GM12878 (cell line): Measurements from ENCODE around the gene KRTAP5-11. TPM values are rescaled to one million over a fixed set of nuclear protein-coding genes. Genes with fewer than 3 reads are reported as not detected.

Experiments
- ATAC-seq: fragments of 200-7000 bp; cut with Tn5 transposase; 3 replicates; pipeline ENCODE4 v1.9.1; 2020; ENCODE audit warnings: mild to moderate bottlenecking, moderate library complexity
- BruUV-seq: library from RNA; stranded (reverse); fragments of 400-500 nt; replicated peaks from 2 replicates; lab custom pipeline; 2021; lab: Mats Ljungman, UMichigan
- CTCF ChIA-PET: fragments of 300-600 bp; sonication (Branson Sonifier 250); formaldehyde crosslinking; extraction: SDS; loops from one replicate; lab custom pipeline; 2021; ENCODE audit warnings: inconsistent platforms; lab: Yijun Ruan, JAX
- POLR2A ChIA-PET: fragments of 350-600 bp; formaldehyde crosslinking; extraction: SDS; loops from one replicate; lab custom pipeline; 2021; ENCODE audit warnings: inconsistent platforms; lab: Charles Lee
- RAD21 ChIA-PET: fragments of 300-600 bp; sonication (Branson Sonifier 250); formaldehyde crosslinking; loops from one replicate; lab custom pipeline; 2023; ENCODE audit warnings: antibody characterized with exemption; ENCODE audit not compliant: unreplicated experiment; lab: Charles Lee
- SMC1A ChIA-PET: fragments of 300-600 bp; sonication (Branson Sonifier 250); formaldehyde crosslinking; loops from one replicate; lab custom pipeline; 2023; ENCODE audit not compliant: unreplicated experiment, uncharacterized antibody; lab: Charles Lee
- DNase-seq: peaks from one replicate; pipeline ENCODE4 v3.0.0-alpha.2; 2011; ENCODE audit warnings: low read depth, low spot score
- FAIRE-seq: peaks from 3 replicates; lab custom pipeline; 2011; peaks lifted over from hg19 to GRCh38; lab: Jason Lieb, UNC
- H2AFZ ChIP-seq: 2 replicates; pipeline ENCODE4 v1.6.0; 2011; ENCODE audit warnings: low read depth, low read length, control low read depth; ENCODE audit not compliant: control insufficient read depth
- H3K27ac ChIP-seq: 2 replicates; pipeline ENCODE4 v1.5.1; 2011; ENCODE audit warnings: control low read depth; ENCODE audit not compliant: control insufficient read depth, insufficient read depth
- H3K27me3 ChIP-seq, 2 experiments: replicated peaks in 1 of 2; 2 replicates each; pipeline versions ENCODE4 v1.6.0 to v1.6.1; 2011; ENCODE audit warnings: low read length in 1 of 2; ENCODE audit not compliant: control insufficient read depth in 2 of 2, insufficient read depth in 2 of 2
- H3K36me3 ChIP-seq, 2 experiments: 2 replicates each; pipeline ENCODE4 v1.5.1; 2011; ENCODE audit warnings: low read length in 1 of 2; ENCODE audit not compliant: control insufficient read depth in 2 of 2, insufficient read depth in 2 of 2
- H3K4me1 ChIP-seq: 2 replicates; pipeline ENCODE4 v1.6.1; 2011; ENCODE audit warnings: mild to moderate bottlenecking, low read length, moderate library complexity, mixed read lengths; ENCODE audit not compliant: control insufficient read depth, insufficient read depth
- H3K4me2 ChIP-seq: 2 replicates; pipeline ENCODE4 v1.6.0; 2011; ENCODE audit warnings: control low read depth; ENCODE audit not compliant: control insufficient read depth, insufficient read depth
- H3K4me3 ChIP-seq: fragments of 200-600 bp; sonication (generic); 2 replicates; pipeline ENCODE4 v1.5.1; 2016
- H3K79me2 ChIP-seq: 2 replicates; pipeline ENCODE4 v1.6.0; 2011; ENCODE audit warnings: low read length; ENCODE audit not compliant: control insufficient read depth, insufficient read depth
- H3K9ac ChIP-seq: 2 replicates; pipeline ENCODE4 v1.8.0; 2011; ENCODE audit warnings: low read length, control low read depth, mixed read lengths; ENCODE audit not compliant: control insufficient read depth, insufficient read depth
- H3K9me3 ChIP-seq: replicated peaks from 3 replicates; pipeline ENCODE4 v1.5.1; 2011; ENCODE audit warnings: mild to moderate bottlenecking, low read length; ENCODE audit not compliant: control insufficient read depth, insufficient read depth
- H4K20me1 ChIP-seq: 2 replicates; pipeline ENCODE4 v1.6.0; 2011; ENCODE audit not compliant: control insufficient read depth, insufficient read depth
- BCL3 ChIP-seq: IDR thresholded peaks from 2 replicates; pipeline ENCODE4 v1.6.1; 2011; ENCODE audit warnings: borderline replicate concordance, low read depth, mild to moderate bottlenecking, moderate library complexity, low read length; ENCODE audit not compliant: insufficient read depth, poor library complexity, severe bottlenecking
- CBFB ChIP-seq: IDR thresholded peaks from 2 replicates; pipeline ENCODE4 v1.6.1; 2016; ENCODE audit warnings: antibody characterized with exemption, low read depth
- CREM ChIP-seq: IDR thresholded peaks from 2 replicates; pipeline ENCODE4 v1.6.1; 2014; ENCODE audit warnings: antibody characterized with exemption, low read depth
- EZH2 ChIP-seq: IDR thresholded peaks from 2 replicates; pipeline ENCODE4 v1.6.1; 2012; ENCODE audit warnings: low read depth, mild to moderate bottlenecking, control low read depth, inconsistent platforms, low read length, borderline replicate concordance; ENCODE audit not compliant: control insufficient read depth
- HCFC1 ChIP-seq: fragments of 150-350 bp; IDR thresholded peaks from 2 replicates; pipeline ENCODE4 v1.6.1; 2014; ENCODE audit warnings: low read length
- IRF4 ChIP-seq: IDR thresholded peaks from 2 replicates; pipeline ENCODE4 v1.6.1; 2011; ENCODE audit warnings: low read depth, low read length
- JUND ChIP-seq: IDR thresholded peaks from 2 replicates; pipeline ENCODE4 v1.6.1; 2012; ENCODE audit warnings: low read depth, mild to moderate bottlenecking, low read length, improper control_type of control experiment, moderate library complexity
- NFYA ChIP-seq: IDR thresholded peaks from 2 replicates; pipeline ENCODE4 v1.6.1; 2011; ENCODE audit warnings: low read depth, mild to moderate bottlenecking, low read length, improper control_type of control experiment, borderline replicate concordance
- NFYB ChIP-seq: IDR thresholded peaks from 2 replicates; pipeline ENCODE4 v1.6.1; 2011; ENCODE audit warnings: low read depth, mild to moderate bottlenecking, low read length, improper control_type of control experiment, moderate library complexity; ENCODE audit not compliant: insufficient read depth
- NR2C1 ChIP-seq: fragments of 450-650 bp; IDR thresholded peaks from 2 replicates; pipeline ENCODE4 v1.6.1; 2017; ENCODE audit warnings: antibody characterized with exemption, mild to moderate bottlenecking, moderate library complexity
- NR2F1 ChIP-seq: fragments of 450-650 bp; conservative IDR thresholded peaks from 2 replicates; pipeline ENCODE4 v1.6.1; 2017; ENCODE audit warnings: mild to moderate bottlenecking
- PML ChIP-seq: IDR thresholded peaks from 2 replicates; pipeline ENCODE4 v1.6.1; 2012; ENCODE audit warnings: low read length, inconsistent platforms
- POLR2A ChIP-seq: IDR thresholded peaks from 2 replicates; pipeline ENCODE4 v1.6.1; 2011; ENCODE audit warnings: low read depth, mild to moderate bottlenecking, low read length
- RELA ChIP-seq: fragments of 450-650 bp; IDR thresholded peaks from 2 replicates; pipeline ENCODE4 v1.8.0; 2014; ENCODE audit warnings: borderline replicate concordance; ENCODE audit not compliant: partially characterized antibody
- SIX5 ChIP-seq: IDR thresholded peaks from 2 replicates; pipeline ENCODE4 v1.6.1; 2011; ENCODE audit warnings: mild to moderate bottlenecking, low read depth, low read length, moderate library complexity; ENCODE audit not compliant: severe bottlenecking
- SMAD5 ChIP-seq: IDR thresholded peaks from 2 replicates; pipeline ENCODE4 v1.6.1; 2016; ENCODE audit warnings: antibody characterized with exemption, low read depth
- SMARCA5 ChIP-seq: fragments of 450-650 bp; IDR thresholded peaks from 2 replicates; pipeline ENCODE4 v1.6.1; 2017; ENCODE audit warnings: mild to moderate bottlenecking
- SUPT20H ChIP-seq: IDR thresholded peaks from 2 replicates; pipeline ENCODE4 v1.6.1; 2011; ENCODE audit warnings: low read depth, mild to moderate bottlenecking, low read length, moderate library complexity, borderline replicate concordance; ENCODE audit not compliant: control insufficient read depth
- WRNIP1 ChIP-seq: IDR thresholded peaks from 2 replicates; pipeline ENCODE4 v1.6.1; 2011; ENCODE audit warnings: low read depth, low read length, improper control_type of control experiment, borderline replicate concordance
- YBX1 ChIP-seq: fragments of 450-650 bp; IDR thresholded peaks from 2 replicates; pipeline ENCODE4 v1.6.1; 2016; ENCODE audit warnings: antibody characterized with exemption
- YY1 ChIP-seq: IDR thresholded peaks from 2 replicates; pipeline ENCODE4 v1.6.1; 2011; ENCODE audit warnings: low read depth, mild to moderate bottlenecking, low read length
- ZNF207 ChIP-seq: fragments of 450-650 bp; IDR thresholded peaks from 2 replicates; pipeline ENCODE4 v1.6.1; 2014; ENCODE audit warnings: antibody characterized with exemption, mild to moderate bottlenecking, borderline replicate concordance
- WGBS: methylation state at CpG from one replicate; pipeline ENCODE4 v1.1.6; 2016; ENCODE audit warnings: low lambda C conversion rate; ENCODE audit not compliant: insufficient replicate concordance, insufficient coverage; ENCODE audit errors: missing lambda C conversion rate; 5-methylcytosine and 5-hydroxymethylcytosine counted together
- in situ Hi-C: fragments of 300-500 bp; cut with MboI; formaldehyde crosslinking; loops from 9 replicates; pipeline ENCODE4 v1.14.3; 2018; ENCODE audit warnings: mixed read lengths
- intact Hi-C: fragments of 100-400 bp; cut with micrococcal nuclease; formaldehyde crosslinking; loops from one replicate; pipeline ENCODE4 v1.14.2; 2022; ENCODE audit not compliant: unreplicated experiment
- polyA plus RNA-seq, 11 experiments: library from polyadenylated mRNA; depleted of rRNA in 4 of 11; unstranded in 6 of 11; stranded (reverse) in 5 of 11; fragments of >200 nt; fragmentation: Nextera tagmentation in 4 of 11; fragmentation: Illumina TruSeq in 1 of 11; extraction: Ambion mirVana in 4 of 11; extraction: Trizol in 1 of 11; gene quantifications; 1 replicate in 1 of 11; 2 replicates in 10 of 11; pipeline versions ENCODE4 v1.2.1 to v1.2.3, GENCODE V29; 2011 to 2016; ENCODE audit warnings: inconsistent platforms in 2 of 11, missing spikeins in 2 of 11, low read depth in 1 of 11
- total RNA-seq, 4 experiments: library from RNA; depleted of rRNA in 3 of 4; stranded (reverse); fragments of >200 nt in 3 of 4; fragmentation: Illumina TruSeq in 1 of 4; extraction: Trizol in 1 of 4; gene quantifications; 2 replicates each; pipeline versions ENCODE4 v1.2.1 to v1.2.3, GENCODE V29; 2013 to 2021

The KRTAP5-11 gene
- total and polyA plus RNA-seq, 10 of the 15 experiments (the other 5 are each of a cell fraction or from before 2014, with no cell fraction given) = not detected

DNA sequence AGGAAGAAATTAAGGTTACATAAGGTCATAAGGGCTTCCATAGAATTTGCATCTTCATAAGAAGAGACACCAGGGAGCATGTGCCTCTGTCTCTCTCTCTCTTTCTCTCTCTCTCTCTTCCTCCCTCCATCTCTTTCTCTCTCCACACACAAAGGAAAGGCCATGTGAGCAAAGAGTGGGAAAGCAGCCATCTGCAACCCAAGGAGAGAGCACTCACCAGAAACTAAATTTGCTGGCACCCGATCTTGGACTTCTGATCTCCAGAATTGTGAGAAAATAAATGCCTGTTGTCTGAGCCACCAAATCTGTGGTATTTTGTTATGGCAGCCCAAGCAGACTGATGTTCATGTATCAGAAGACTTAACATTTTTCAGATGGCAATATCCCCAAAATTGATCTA lies 23.7 kb downstream of the KRTAP5-11 start:
- ATAC-seq = no peak
- H3K27ac ChIP-seq = no peak overlapping the region
- H3K27me3 ChIP-seq = no peaks in the 10 kb centered on the region
- no peak overlapping the region for H3K4me3 ChIP-seq
- TF ChIP-seq RELA = no peak
- TF ChIP-seq SMARCA5 = no peak
- TF ChIP-seq POLR2A = no peak
- TF ChIP-seq EZH2 = no peak
- no peak for TF ChIP-seq ZNF207
- no peak for TF ChIP-seq YBX1
- TF ChIP-seq CREM = no peak
- no peak for TF ChIP-seq CBFB
- no peak for TF ChIP-seq SIX5
- intact Hi-C loops = no loop called here
- WGBS = 19% methylated on average over 1 of the region's 1 CpG
- BruUV-seq = no TSS peak
- H3K9me3 ChIP-seq = no peaks in the 10 kb centered on the region
- no peaks in the 10 kb centered on the region for H3K79me2 ChIP-seq
- ChIA-PET RAD21 (no interaction called here), POLR2A (no interaction called here), CTCF (no interaction called here), SMC1A (no interaction called here)
- no peaks in the 10 kb centered on the region for H4K20me1 ChIP-seq
- no peak overlapping the region for H2AFZ ChIP-seq
- no peak for DNase-seq
- in situ Hi-C loops = no loop called here
- no peak overlapping the region for H3K4me2 ChIP-seq
- no peaks in the 10 kb centered on the region for H3K36me3 ChIP-seq
- H3K9ac ChIP-seq = no peak overlapping the region
- no peak for FAIRE-seq
- no peaks in the 10 kb centered on the region for H3K4me1 ChIP-seq

- no peak overlapping the region for H3K27ac ChIP-seq
- intact Hi-C loops = no loop called here
- ChIA-PET CTCF (no interaction called here), RAD21 (no interaction called here), POLR2A (no interaction called here), SMC1A (no interaction called here)
- ATAC-seq (no peak), DNase-seq (no peak), FAIRE-seq (no peak)
- no peak overlapping the region for H3K4me3 ChIP-seq
- H2AFZ ChIP-seq = no peak overlapping the region
- in situ Hi-C loops = no loop called here
- peaks cover 1% of the 10 kb centered on the region; the same call in 1 of the 2 replicates for H3K4me1 ChIP-seq
- no peaks in the 10 kb centered on the region for H3K27me3 ChIP-seq
- no peaks in the 10 kb centered on the region for H3K9me3 ChIP-seq
- H4K20me1 ChIP-seq = no peaks in the 10 kb centered on the region
- no TSS peak for BruUV-seq
- H3K36me3 ChIP-seq = no peaks in the 10 kb centered on the region
- no peak overlapping the region for H3K4me2 ChIP-seq
- H3K9ac ChIP-seq = no peak overlapping the region
- H3K79me2 ChIP-seq = no peaks in the 10 kb centered on the region
- no peak for TF ChIP-seq IRF4
- TF ChIP-seq YY1 = no peak
- no peak for TF ChIP-seq HCFC1
- no peak for TF ChIP-seq SUPT20H
- TF ChIP-seq SMAD5 = no peak
- TF ChIP-seq BCL3 = no peak
- TF ChIP-seq NFYB = no peak
- TF ChIP-seq JUND = no peak
- no peak for TF ChIP-seq NFYA
- TF ChIP-seq POLR2A = no peak
- TF ChIP-seq NR2C1 = no peak
- TF ChIP-seq PML = no peak
- no peak for TF ChIP-seq WRNIP1
- TF ChIP-seq NR2F1 = no peak
Measured at GRCh38 chr11:71557257-71557656, 25.4 kb downstream of the KRTAP5-11 start.
